GM19467 (cell line): ENCODE measurements around the gene GPR101.

Source experiments
- ATAC-seq: cut with Tn5 transposase; IDR thresholded peaks from one replicate; pipeline ENCODE4 v1.9.1; 2021; ENCODE audit warnings: mild to moderate bottlenecking, moderate library complexity; ENCODE audit not compliant: unreplicated experiment

Gene GPR101, protein sequence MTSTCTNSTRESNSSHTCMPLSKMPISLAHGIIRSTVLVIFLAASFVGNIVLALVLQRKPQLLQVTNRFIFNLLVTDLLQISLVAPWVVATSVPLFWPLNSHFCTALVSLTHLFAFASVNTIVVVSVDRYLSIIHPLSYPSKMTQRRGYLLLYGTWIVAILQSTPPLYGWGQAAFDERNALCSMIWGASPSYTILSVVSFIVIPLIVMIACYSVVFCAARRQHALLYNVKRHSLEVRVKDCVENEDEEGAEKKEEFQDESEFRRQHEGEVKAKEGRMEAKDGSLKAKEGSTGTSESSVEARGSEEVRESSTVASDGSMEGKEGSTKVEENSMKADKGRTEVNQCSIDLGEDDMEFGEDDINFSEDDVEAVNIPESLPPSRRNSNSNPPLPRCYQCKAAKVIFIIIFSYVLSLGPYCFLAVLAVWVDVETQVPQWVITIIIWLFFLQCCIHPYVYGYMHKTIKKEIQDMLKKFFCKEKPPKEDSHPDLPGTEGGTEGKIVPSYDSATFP

DNA sequence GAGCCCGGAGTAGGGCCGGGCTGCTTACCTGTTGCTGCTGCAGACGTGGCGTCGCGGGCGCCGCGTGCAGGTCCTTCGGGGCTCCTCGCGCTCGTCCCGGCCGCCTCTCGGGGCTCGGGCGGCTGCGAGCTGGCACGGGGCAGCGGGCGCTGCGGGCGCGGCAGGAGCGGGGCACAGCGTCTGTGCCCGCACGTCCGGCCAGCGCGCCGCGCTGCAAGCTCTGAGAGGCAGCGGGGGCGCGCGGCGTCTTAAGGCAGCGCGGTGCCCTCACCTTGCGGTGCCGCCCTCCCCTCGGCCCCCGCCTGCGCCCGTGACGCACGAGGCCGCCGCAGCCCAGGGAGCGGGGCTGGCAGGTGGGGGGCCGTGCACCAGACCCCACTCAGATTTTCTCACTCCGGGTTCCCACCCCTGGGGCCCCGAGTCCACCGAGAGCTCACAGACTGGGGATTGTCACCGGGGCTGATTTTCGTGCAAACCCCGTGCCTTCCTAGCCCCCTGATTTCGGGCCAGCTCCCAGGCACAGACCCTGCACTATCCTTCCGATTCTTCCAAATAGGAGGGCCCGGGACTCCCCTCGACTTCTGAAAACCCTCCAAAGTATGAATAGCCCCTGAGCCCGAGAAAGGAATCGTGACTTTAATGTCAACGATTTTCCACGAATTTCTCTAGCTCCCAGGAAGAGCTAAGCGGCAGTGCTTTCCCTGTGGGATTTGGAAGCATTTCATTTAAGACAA is at the start of gene GPR101:
Gene GPR101, minus strand, starts transcription at position 222 of the 734 bp plus-strand sequence. CDS start 2,321 bp downstream, outside the sequence.
- ATAC-seq = no peak

GRCh38 chrX:137081239-137081638 is 47.4 kb upstream of the GPR101 start:
- no peak for ATAC-seq

- no peak for ATAC-seq
Measured at GRCh38 chrX:137072396-137072795, 38.6 kb upstream of the GPR101 start.

DNA sequence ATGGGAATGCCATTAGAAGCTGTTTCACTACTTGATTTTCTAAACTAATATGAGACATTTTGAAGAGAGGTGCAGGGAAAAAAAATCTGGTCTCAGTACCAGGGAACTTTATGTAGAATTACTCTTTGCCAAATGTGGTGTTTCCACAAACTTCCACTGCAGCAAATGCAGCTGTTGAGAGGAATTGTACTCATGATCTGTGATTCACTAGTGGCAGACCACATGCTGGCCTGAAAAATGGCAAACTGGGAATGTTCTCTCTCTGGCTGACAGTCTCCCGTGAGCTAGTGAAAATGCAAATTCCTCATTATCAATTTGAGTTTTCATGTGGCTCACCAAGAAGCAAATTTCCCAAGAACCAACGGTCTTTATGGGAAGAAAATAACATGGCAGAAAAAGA is 37.8 kb upstream of the GPR101 start:
- ATAC-seq = no peak

DNA sequence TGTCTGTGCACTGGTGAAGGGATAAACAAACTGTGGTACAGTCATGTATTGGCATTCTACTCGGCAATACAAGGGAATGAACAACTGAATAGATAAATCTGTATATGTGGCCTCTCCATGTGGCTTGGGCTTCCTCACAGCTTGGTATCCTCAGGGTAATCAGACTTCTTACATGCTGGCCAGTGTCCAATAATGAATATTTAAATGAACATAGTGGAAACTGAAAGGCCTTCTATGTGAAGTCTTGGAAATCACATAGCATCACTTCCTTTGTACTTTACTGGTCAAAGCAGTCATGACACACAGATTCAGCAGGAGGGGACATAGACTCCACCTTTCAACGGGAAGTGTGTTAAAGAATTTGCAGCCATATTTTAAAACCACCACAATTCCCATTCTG is 33.4 kb upstream of the GPR101 start:
- ATAC-seq = no peak

- no peak for ATAC-seq
Measured at GRCh38 chrX:137062915-137063617, 29.3 kb upstream of the GPR101 start.

- ATAC-seq = no peak
Measured at GRCh38 chrX:137058339-137059127, 24.7 kb upstream of the GPR101 start.

GRCh38 chrX:137052643-137053235 is 18.9 kb upstream of the GPR101 start:
- peak; percentile 8 for ATAC-seq

GRCh38 chrX:137051978-137052642 is 18.3 kb upstream of the GPR101 start:
- ATAC-seq = peak; percentile 98

DNA sequence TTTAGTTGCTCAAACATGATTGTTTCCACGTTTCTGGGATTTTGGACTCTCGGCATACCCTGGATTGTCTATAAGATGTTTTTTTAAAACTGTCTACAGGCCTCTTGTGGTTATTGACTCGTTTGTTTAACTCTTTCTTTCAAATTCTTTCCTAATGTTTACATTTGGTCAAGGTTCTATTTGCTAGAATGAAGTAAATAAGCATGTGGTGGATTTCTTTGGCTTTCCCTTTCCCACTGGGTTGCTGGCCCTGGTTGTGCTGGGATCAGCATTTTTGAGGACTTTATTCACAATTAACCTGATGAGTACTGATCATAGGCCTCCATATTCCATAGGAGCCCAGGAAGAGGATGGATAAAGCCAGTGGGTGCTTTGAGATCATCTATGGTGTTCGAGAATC is 11.1 kb upstream of the GPR101 start:
- no peak for ATAC-seq

GRCh38 chrX:137043736-137044135 is 9.9 kb upstream of the GPR101 start:
- no peak for ATAC-seq

DNA sequence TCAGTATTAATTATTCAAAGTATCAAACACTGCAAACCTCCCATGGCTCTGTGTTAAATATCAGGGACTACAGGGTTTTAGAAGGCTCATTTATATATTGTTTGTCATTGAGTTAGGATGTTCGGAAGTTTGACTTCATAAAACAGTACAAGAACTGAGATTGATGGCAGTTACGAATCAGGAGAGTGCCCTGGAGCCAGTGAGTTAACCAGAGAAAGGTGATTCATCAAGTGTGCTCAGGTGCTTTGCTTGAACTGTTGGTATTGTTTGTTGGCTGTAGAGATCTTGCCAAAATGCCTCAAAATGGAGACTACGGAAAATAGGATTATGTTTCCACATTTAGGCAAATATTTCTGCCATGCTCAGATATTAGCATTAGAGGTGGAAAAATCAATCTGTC is 7.5 kb upstream of the GPR101 start:
- no peak for ATAC-seq

- ATAC-seq = no peak
Measured at GRCh38 chrX:137040113-137040794, 6.5 kb upstream of the GPR101 start.

DNA sequence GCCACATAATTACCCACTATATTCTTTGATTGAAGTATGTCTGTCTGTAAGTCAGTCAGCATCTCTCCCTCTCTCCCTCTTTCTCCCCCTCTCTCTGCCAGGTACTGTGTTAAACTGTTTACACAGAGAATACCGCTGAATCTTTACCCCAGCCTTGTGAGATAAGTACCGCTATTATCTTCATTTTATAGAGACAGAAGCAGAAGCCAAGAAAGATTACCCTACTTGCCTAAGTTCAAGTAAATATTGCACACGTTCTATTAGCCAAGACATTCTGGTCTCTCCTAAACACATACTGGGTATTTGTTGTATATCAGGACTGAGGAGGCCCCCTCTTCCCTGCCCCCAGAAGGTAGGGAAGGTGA is 695 bp upstream of the GPR101 start:
- no peak for ATAC-seq

- ATAC-seq = no peak
Measured at GRCh38 chrX:137032841-137033773, 688 bp downstream of the GPR101 start.

DNA sequence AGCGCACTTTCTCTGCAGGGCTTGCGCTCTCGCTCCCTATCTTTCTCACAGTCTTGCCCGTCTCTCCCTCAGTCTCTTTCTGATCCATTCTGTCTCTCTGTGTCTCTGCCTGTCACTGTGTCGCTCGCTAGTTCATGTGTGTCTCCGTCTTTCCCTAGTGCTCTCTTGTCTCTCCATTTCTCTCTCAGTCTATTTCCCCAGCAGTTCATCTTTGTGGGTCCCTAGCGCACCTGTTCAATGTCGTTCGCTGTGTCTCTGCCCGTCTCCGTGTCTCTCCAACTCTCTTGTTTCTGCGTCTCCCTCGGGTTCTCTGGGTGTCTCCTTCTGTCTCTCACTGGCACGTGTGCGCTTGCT is 1.5 kb downstream of the GPR101 start:
- ATAC-seq = no peak

GRCh38 chrX:137031517-137032340 is 2.1 kb downstream of the GPR101 start:
- peak; percentile 79 for ATAC-seq
